ENCODE results near the gene LYSMD2.
A peak's percentile ranks its signal among the peaks of the same experiment; 100 is the strongest.

LYSMD2 gene

GRCh38 chr15:51771773-51772172 lies 34.3 kb upstream of the LYSMD2 start:
- Histone ChIP-seq H3K36me3 (ENCODE audit: control insufficient read depth in 5 of 5, insufficient read depth in 5 of 5, low read length in 5 of 5) (peaks cover 6 to 38% (median 19%) of the 10 kb centered on the region in 5 donors), H3K9ac (ENCODE audit: low read length in 5 of 5) (peak overlapping the region in 1 of 5 donors; percentile 5), H3K4me1 (ENCODE audit: control insufficient read depth in 5 of 5, insufficient read depth in 5 of 5, low read length in 5 of 5) (peaks cover 0 to 13% (median 4%) of the 10 kb centered on the region in 5 donors), H3K27ac (ENCODE audit: low read depth, low read length) (no peak overlapping the region), H3K9me3 (ENCODE audit: control insufficient read depth in 5 of 5, low read length in 5 of 5) (no peaks in the 10 kb centered on the region), H3K4me3 (ENCODE audit: low read depth in 1 of 5, low read length in 5 of 5) (no peak overlapping the region), H3K27me3 (ENCODE audit: control insufficient read depth in 5 of 5, insufficient read depth in 4 of 5, low read length in 5 of 5) (no peaks in the 10 kb centered on the region)

GRCh38 chr15:51770902-51771301 lies 33.4 kb upstream of the LYSMD2 start:
- Histone ChIP-seq H3K9ac (ENCODE audit: low read length in 5 of 5) (no peak overlapping the region), H3K4me1 (ENCODE audit: control insufficient read depth in 5 of 5, insufficient read depth in 5 of 5, low read length in 5 of 5) (peaks cover 0 to 9% (median 0%) of the 10 kb centered on the region in 5 donors), H3K36me3 (ENCODE audit: control insufficient read depth in 5 of 5, insufficient read depth in 5 of 5, low read length in 5 of 5) (peaks cover 6 to 38% (median 19%) of the 10 kb centered on the region in 5 donors), H3K4me3 (ENCODE audit: low read depth in 1 of 5, low read length in 5 of 5) (no peak overlapping the region), H3K27ac (ENCODE audit: low read depth, low read length) (no peak overlapping the region), H3K27me3 (ENCODE audit: control insufficient read depth in 5 of 5, insufficient read depth in 4 of 5, low read length in 5 of 5) (no peaks in the 10 kb centered on the region), H3K9me3 (ENCODE audit: control insufficient read depth in 5 of 5, low read length in 5 of 5) (no peaks in the 10 kb centered on the region)

- H3K36me3 ChIP-seq (ENCODE audit: control insufficient read depth in 5 of 5, insufficient read depth in 5 of 5, low read length in 5 of 5) = peaks cover 0 to 26% (median 11%) of the 10 kb centered on the region in 5 donors
- H3K27me3 ChIP-seq (ENCODE audit: control insufficient read depth in 5 of 5, insufficient read depth in 4 of 5, low read length in 5 of 5) = no peaks in the 10 kb centered on the region
- H3K9ac ChIP-seq (ENCODE audit: low read length in 5 of 5) = no peak overlapping the region
- no peak overlapping the region for H3K4me3 ChIP-seq (ENCODE audit: low read depth in 1 of 5, low read length in 5 of 5)
- no peaks in the 10 kb centered on the region for H3K9me3 ChIP-seq (ENCODE audit: control insufficient read depth in 5 of 5, low read length in 5 of 5)
- H3K4me1 ChIP-seq (ENCODE audit: control insufficient read depth in 5 of 5, insufficient read depth in 5 of 5, low read length in 5 of 5) = peaks cover 0 to 9% (median 0%) of the 10 kb centered on the region in 5 donors
- H3K27ac ChIP-seq (ENCODE audit: low read depth, low read length) = no peak overlapping the region
These were observed 30.6 kb upstream of the LYSMD2 start for GRCh38 chr15:51768018-51768417.

- Histone ChIP-seq H3K36me3 (ENCODE audit: control insufficient read depth in 5 of 5, insufficient read depth in 5 of 5, low read length in 5 of 5) (peaks cover 0 to 23% (median 9%) of the 10 kb centered on the region in 5 donors), H3K4me1 (ENCODE audit: control insufficient read depth in 5 of 5, insufficient read depth in 5 of 5, low read length in 5 of 5) (peaks cover 0 to 9% (median 0%) of the 10 kb centered on the region in 5 donors), H3K4me3 (ENCODE audit: low read depth in 1 of 5, low read length in 5 of 5) (no peak overlapping the region), H3K9me3 (ENCODE audit: control insufficient read depth in 5 of 5, low read length in 5 of 5) (no peaks in the 10 kb centered on the region), H3K9ac (ENCODE audit: low read length in 5 of 5) (no peak overlapping the region), H3K27me3 (ENCODE audit: control insufficient read depth in 5 of 5, insufficient read depth in 4 of 5, low read length in 5 of 5) (no peaks in the 10 kb centered on the region), H3K27ac (ENCODE audit: low read depth, low read length) (no peak overlapping the region)
These were observed 28.9 kb upstream of the LYSMD2 start for GRCh38 chr15:51766341-51766740.

- Histone ChIP-seq H3K27me3 (ENCODE audit: control insufficient read depth in 5 of 5, insufficient read depth in 4 of 5, low read length in 5 of 5) (no peaks in the 10 kb centered on the region), H3K4me1 (ENCODE audit: control insufficient read depth in 5 of 5, insufficient read depth in 5 of 5, low read length in 5 of 5) (peaks cover 0 to 9% (median 0%) of the 10 kb centered on the region in 5 donors), H3K36me3 (ENCODE audit: control insufficient read depth in 5 of 5, insufficient read depth in 5 of 5, low read length in 5 of 5) (peaks cover 0 to 23% (median 9%) of the 10 kb centered on the region in 5 donors), H3K9ac (ENCODE audit: low read length in 5 of 5) (no peak overlapping the region), H3K9me3 (ENCODE audit: control insufficient read depth in 5 of 5, low read length in 5 of 5) (no peaks in the 10 kb centered on the region), H3K27ac (ENCODE audit: low read depth, low read length) (no peak overlapping the region), H3K4me3 (ENCODE audit: low read depth in 1 of 5, low read length in 5 of 5) (no peak overlapping the region)
These were observed 28.3 kb upstream of the LYSMD2 start for GRCh38 chr15:51765751-51766150.

- peaks cover 0 to 13% (median 10%) of the 10 kb centered on the region in 5 donors for H3K4me1 ChIP-seq (ENCODE audit: control insufficient read depth in 5 of 5, insufficient read depth in 5 of 5, low read length in 5 of 5)
- H3K9me3 ChIP-seq (ENCODE audit: control insufficient read depth in 5 of 5, low read length in 5 of 5) = no peaks in the 10 kb centered on the region
- H3K4me3 ChIP-seq (ENCODE audit: low read depth in 1 of 5, low read length in 5 of 5) = no peak overlapping the region
- H3K9ac ChIP-seq (ENCODE audit: low read length in 5 of 5) = no peak overlapping the region
- no peaks in the 10 kb centered on the region for H3K36me3 ChIP-seq (ENCODE audit: control insufficient read depth in 5 of 5, insufficient read depth in 5 of 5, low read length in 5 of 5)
- H3K27me3 ChIP-seq (ENCODE audit: control insufficient read depth in 5 of 5, insufficient read depth in 4 of 5, low read length in 5 of 5) = no peaks in the 10 kb centered on the region
- no peak overlapping the region for H3K27ac ChIP-seq (ENCODE audit: low read depth, low read length)
These were observed 23.4 kb upstream of the LYSMD2 start for GRCh38 chr15:51760805-51761204.

GRCh38 chr15:51759557-51760070 lies 22.2 kb upstream of the LYSMD2 start:
- no peaks in the 10 kb centered on the region for H3K27me3 ChIP-seq (ENCODE audit: control insufficient read depth in 5 of 5, insufficient read depth in 4 of 5, low read length in 5 of 5)
- no peak overlapping the region for H3K4me3 ChIP-seq (ENCODE audit: low read depth in 1 of 5, low read length in 5 of 5)
- H3K4me1 ChIP-seq (ENCODE audit: control insufficient read depth in 5 of 5, insufficient read depth in 5 of 5, low read length in 5 of 5) = peaks cover 0 to 13% (median 10%) of the 10 kb centered on the region in 5 donors
- H3K27ac ChIP-seq (ENCODE audit: low read depth, low read length) = no peak overlapping the region
- no peak overlapping the region for H3K9ac ChIP-seq (ENCODE audit: low read length in 5 of 5)
- no peaks in the 10 kb centered on the region for H3K36me3 ChIP-seq (ENCODE audit: control insufficient read depth in 5 of 5, insufficient read depth in 5 of 5, low read length in 5 of 5)
- H3K9me3 ChIP-seq (ENCODE audit: control insufficient read depth in 5 of 5, low read length in 5 of 5) = no peaks in the 10 kb centered on the region

GRCh38 chr15:51758645-51759044 lies 21.2 kb upstream of the LYSMD2 start:
- no peaks in the 10 kb centered on the region for H3K27me3 ChIP-seq (ENCODE audit: control insufficient read depth in 5 of 5, insufficient read depth in 4 of 5, low read length in 5 of 5)
- no peak overlapping the region for H3K9ac ChIP-seq (ENCODE audit: low read length in 5 of 5)
- H3K4me1 ChIP-seq (ENCODE audit: control insufficient read depth in 5 of 5, insufficient read depth in 5 of 5, low read length in 5 of 5) = peaks cover 0 to 13% (median 10%) of the 10 kb centered on the region in 5 donors
- no peak overlapping the region for H3K4me3 ChIP-seq (ENCODE audit: low read depth in 1 of 5, low read length in 5 of 5)
- no peaks in the 10 kb centered on the region for H3K9me3 ChIP-seq (ENCODE audit: control insufficient read depth in 5 of 5, low read length in 5 of 5)
- no peaks in the 10 kb centered on the region for H3K36me3 ChIP-seq (ENCODE audit: control insufficient read depth in 5 of 5, insufficient read depth in 5 of 5, low read length in 5 of 5)
- no peak overlapping the region for H3K27ac ChIP-seq (ENCODE audit: low read depth, low read length)

GRCh38 chr15:51757450-51757849 lies 20.0 kb upstream of the LYSMD2 start:
- Histone ChIP-seq H3K27me3 (ENCODE audit: control insufficient read depth in 5 of 5, insufficient read depth in 4 of 5, low read length in 5 of 5) (no peaks in the 10 kb centered on the region), H3K36me3 (ENCODE audit: control insufficient read depth in 5 of 5, insufficient read depth in 5 of 5, low read length in 5 of 5) (no peaks in the 10 kb centered on the region), H3K4me3 (ENCODE audit: low read depth in 1 of 5, low read length in 5 of 5) (no peak overlapping the region), H3K9me3 (ENCODE audit: control insufficient read depth in 5 of 5, low read length in 5 of 5) (no peaks in the 10 kb centered on the region), H3K9ac (ENCODE audit: low read length in 5 of 5) (no peak overlapping the region), H3K4me1 (ENCODE audit: control insufficient read depth in 5 of 5, insufficient read depth in 5 of 5, low read length in 5 of 5) (peaks cover 0 to 15% (median 12%) of the 10 kb centered on the region in 5 donors), H3K27ac (ENCODE audit: low read depth, low read length) (no peak overlapping the region)

GRCh38 chr15:51756482-51756881 lies 19.0 kb upstream of the LYSMD2 start:
- Histone ChIP-seq H3K9ac (ENCODE audit: low read length in 5 of 5) (no peak overlapping the region), H3K4me3 (ENCODE audit: low read depth in 1 of 5, low read length in 5 of 5) (no peak overlapping the region), H3K9me3 (ENCODE audit: control insufficient read depth in 5 of 5, low read length in 5 of 5) (no peaks in the 10 kb centered on the region), H3K4me1 (ENCODE audit: control insufficient read depth in 5 of 5, insufficient read depth in 5 of 5, low read length in 5 of 5) (peaks cover 0 to 20% (median 18%) of the 10 kb centered on the region in 5 donors), H3K27ac (ENCODE audit: low read depth, low read length) (no peak overlapping the region), H3K27me3 (ENCODE audit: control insufficient read depth in 5 of 5, insufficient read depth in 4 of 5, low read length in 5 of 5) (no peaks in the 10 kb centered on the region), H3K36me3 (ENCODE audit: control insufficient read depth in 5 of 5, insufficient read depth in 5 of 5, low read length in 5 of 5) (no peaks in the 10 kb centered on the region)

All from subcutaneous abdominal adipose tissue (tissue), 5 donors.